ENCODE measurements around the gene MYRFL.

The MYRFL gene

DNA sequence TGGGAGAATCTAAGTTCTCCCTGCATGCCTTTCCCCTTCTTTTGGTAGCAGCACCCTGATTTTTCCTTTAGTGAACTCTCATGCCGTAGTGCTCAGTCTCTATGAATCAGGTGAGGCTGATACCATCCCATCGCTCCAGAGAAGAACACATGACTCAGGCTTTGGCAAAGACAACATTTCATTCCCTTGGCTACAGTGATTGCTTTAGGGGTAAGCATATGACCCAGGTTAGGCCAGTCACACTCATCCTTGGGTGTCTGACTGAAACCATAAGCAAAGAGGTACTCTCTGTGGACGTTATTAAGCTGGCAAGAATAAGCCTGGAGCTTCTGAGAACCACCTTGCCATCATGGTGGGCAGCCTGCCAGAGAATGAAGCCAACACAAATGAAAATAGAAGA, 141.8 kb downstream of the MYRFL start:
- TF ChIP-seq, protein P1, sequence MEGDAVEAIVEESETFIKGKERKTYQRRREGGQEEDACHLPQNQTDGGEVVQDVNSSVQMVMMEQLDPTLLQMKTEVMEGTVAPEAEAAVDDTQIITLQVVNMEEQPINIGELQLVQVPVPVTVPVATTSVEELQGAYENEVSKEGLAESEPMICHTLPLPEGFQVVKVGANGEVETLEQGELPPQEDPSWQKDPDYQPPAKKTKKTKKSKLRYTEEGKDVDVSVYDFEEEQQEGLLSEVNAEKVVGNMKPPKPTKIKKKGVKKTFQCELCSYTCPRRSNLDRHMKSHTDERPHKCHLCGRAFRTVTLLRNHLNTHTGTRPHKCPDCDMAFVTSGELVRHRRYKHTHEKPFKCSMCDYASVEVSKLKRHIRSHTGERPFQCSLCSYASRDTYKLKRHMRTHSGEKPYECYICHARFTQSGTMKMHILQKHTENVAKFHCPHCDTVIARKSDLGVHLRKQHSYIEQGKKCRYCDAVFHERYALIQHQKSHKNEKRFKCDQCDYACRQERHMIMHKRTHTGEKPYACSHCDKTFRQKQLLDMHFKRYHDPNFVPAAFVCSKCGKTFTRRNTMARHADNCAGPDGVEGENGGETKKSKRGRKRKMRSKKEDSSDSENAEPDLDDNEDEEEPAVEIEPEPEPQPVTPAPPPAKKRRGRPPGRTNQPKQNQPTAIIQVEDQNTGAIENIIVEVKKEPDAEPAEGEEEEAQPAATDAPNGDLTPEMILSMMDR (IDR thresholded peaks at IDR 0.05; ENCODE audit: low read depth, low read length, missing control alignments): no peak
- no peak for DNase-seq (ENCODE audit: low read depth)
- H3K4me3 ChIP-seq (ENCODE audit: low read depth, low read length): no peak overlapping the region

DNA sequence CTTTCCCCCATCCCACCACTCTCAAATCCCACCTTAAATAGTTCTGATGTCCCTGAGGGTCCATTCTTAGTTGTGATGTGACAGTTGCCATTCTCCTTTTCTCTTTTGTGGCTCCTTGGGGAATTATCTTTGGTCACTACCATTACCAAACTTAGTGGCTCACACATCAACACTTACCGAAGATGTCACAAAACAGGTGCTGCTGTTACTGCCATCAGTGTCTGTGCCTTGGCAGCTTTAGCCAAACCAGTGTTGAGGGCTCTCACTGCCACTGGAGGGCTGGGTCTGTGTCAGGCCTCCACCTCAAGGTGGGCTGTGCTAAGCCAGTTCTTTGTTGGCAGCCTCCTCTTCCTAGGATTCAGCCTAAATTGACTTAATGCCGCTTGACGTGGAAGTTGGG, 144.0 kb downstream of the MYRFL start:
- H3K4me3 ChIP-seq (ENCODE audit: low read depth, low read length): no peak overlapping the region
- TF ChIP-seq, protein P1 (IDR thresholded peaks at IDR 0.05; ENCODE audit: low read depth, low read length, missing control alignments): no peak
- DNase-seq (ENCODE audit: low read depth): no peak

DNA sequence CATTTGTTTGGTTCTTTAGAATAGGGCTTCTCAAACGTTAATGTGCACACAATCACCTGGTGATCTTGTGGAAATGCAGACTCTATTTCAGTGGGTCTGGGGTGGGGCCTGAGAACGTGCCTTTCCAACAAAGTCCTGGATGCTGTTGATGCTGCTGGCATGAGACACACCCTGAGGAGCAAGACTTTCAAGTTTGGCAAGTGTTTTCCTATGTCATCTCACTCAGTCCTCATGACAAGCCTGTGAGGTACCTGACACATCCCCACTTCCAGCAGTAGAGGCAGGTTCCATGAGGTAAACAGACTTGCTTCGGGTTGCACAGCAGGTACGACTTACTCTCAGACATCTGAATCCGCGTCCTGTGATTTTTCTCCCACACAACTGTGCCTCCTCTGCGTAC, 147.1 kb downstream of the MYRFL start:
- H3K4me3 ChIP-seq (ENCODE audit: low read depth, low read length): no peak overlapping the region
- TF ChIP-seq, protein P1 (IDR thresholded peaks at IDR 0.05; ENCODE audit: low read depth, low read length, missing control alignments): no peak
- DNase-seq (ENCODE audit: low read depth): no peak

DNA sequence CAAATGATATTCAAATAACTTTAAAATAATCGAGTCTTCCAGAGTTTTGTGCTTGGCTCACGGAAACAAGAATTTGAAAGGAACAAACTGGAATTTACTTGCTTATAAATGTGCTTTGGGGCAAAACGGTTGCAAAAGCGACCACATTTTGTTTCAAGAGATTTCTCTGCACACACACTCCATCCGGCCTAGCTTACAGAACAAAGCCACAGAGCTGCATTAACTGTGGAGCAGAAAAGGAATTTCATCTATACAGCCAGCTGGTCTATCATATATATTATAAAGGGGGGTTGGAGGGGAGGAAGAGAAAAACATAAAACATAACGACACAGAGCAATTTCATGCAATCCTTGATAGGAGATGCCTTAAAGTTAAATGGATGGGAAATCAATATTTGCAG, 153.0 kb downstream of the MYRFL start:
- TF ChIP-seq, protein P1 (IDR thresholded peaks at IDR 0.05; ENCODE audit: low read depth, low read length, missing control alignments): no peak
- DNase-seq (ENCODE audit: low read depth): no peak
- H3K4me3 ChIP-seq (ENCODE audit: low read depth, low read length): no peak overlapping the region

DNA sequence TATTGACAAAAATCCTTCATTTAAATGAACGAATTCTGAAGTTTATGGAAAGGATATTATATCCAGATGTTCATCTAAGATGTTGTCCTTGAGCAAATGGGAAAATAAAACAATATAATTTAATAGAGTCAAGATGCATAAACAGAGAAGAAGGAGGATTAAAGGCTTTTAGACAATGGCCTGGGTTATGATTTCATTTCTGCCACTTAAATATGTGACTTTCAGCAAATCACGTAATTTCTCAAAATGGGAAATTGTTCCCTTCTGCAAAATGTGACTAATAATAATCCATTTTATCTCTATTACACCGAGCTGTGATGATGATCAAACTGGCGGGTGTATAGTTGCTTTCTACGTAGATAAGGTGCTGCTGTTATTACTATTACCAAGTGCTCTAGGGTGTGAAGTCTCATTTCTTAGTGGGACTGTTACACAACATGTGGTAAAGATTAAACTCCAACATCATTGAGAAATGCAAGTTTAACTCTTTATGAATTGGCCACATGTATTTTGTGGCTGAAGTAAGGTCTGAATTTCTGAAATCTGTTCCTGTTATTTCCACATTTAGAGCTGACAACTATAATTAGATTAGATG, 157.0 kb downstream of the MYRFL start:
- TF ChIP-seq, protein P1 (IDR thresholded peaks at IDR 0.05; ENCODE audit: low read depth, low read length, missing control alignments): no peak
- no peak for DNase-seq (ENCODE audit: low read depth)
- H3K4me3 ChIP-seq (ENCODE audit: low read depth, low read length): no peak overlapping the region

DNA sequence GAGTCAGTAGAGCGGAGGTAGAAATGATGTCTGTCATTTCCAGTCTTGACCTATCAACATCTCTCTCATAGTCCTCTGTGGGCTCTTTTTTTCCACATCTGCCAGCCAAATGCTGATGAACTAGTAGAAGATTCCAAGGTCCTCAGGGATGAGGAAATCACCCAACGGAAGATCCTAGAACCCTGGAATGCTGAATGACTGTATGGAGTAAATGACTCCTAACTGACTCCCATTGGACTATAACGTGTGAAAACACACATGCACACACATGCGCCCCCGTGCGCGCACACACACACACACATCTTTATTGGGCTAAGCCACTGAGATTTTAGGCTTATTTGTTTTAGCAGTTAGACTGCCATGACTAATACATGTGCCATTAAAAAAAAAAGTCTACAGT, 159.2 kb downstream of the MYRFL start:
- TF ChIP-seq, protein P1 (IDR thresholded peaks at IDR 0.05; ENCODE audit: low read depth, low read length, missing control alignments): no peak
- no peak overlapping the region for H3K4me3 ChIP-seq (ENCODE audit: low read depth, low read length)
- no peak for DNase-seq (ENCODE audit: low read depth)

DNA sequence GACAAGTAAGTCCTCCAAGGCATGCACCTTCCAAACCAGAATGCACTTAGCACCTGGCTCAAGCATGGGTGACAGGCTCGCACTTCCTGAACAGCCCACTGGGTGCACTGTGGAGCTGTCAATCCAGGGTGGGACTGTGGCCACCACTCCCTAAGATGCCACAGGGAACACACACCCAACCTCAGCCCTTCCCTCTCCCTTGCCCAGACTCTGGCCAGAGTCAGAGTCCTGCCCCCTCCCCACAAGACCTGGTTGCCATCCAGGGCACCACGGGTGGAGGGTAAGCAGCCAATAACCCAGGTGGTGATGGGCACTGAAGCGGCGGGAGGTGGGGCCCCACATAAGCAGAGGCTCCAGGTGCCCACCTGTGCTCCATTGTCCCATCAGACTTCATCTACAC, 160.6 kb downstream of the MYRFL start:
- no peak overlapping the region for H3K4me3 ChIP-seq (ENCODE audit: low read depth, low read length)
- TF ChIP-seq, protein P1 (IDR thresholded peaks at IDR 0.05; ENCODE audit: low read depth, low read length, missing control alignments): peak; percentile 80
- DNase-seq (ENCODE audit: low read depth): no peak
